Measurements from ENCODE around the gene SLC38A11. TPM values are rescaled to one million over a fixed set of nuclear protein-coding genes. Genes with fewer than 3 reads are reported as not detected.

Gene SLC38A11
- total RNA-seq, 4 donors from 2014 or later, result 2.4 to 12.0 (median 3.3) TPM; not detected in 1

DNA sequence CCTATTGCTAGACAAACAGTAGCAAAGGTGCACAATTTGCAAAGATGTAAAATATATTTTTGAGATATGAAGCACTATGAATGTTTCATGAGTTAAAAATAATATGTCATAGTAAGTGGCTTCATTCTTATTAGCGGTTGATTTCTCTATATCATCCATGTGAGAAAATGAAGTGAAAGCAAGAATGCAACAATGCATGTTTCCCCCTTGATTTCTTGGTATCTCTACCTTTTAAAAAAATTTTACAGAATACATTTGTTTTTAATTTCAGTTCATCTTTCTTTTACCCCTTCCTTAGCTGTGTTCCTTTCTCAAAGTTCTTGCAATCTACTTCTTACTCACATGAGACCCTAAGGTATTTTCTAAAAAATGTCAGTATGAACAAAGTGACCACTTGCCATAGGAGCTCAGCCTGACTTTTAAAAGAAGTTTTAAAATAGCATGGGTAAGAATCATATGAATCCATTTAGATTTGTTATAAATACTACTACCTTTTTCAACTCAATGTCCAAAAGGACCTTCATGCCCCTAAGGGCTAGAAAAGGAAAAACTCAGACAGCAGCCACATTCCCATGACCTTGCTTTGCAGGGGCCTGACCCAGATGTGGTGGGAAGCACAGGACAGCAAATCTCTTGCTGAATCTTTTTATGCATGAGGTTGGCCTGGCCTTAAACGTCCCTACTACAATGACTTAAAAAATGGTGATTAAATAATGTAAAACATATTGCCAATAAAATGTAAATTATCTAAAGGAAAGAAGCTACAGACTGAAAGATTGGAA is 14.8 kb upstream of the SLC38A11 start:
- no peak for DNase-seq
- no peaks in the 10 kb centered on the region for H3K27me3 ChIP-seq
- TF ChIP-seq POLR2AphosphoS5 (IDR thresholded peaks at IDR 0.05), result no peak
- TF ChIP-seq, protein P1, sequence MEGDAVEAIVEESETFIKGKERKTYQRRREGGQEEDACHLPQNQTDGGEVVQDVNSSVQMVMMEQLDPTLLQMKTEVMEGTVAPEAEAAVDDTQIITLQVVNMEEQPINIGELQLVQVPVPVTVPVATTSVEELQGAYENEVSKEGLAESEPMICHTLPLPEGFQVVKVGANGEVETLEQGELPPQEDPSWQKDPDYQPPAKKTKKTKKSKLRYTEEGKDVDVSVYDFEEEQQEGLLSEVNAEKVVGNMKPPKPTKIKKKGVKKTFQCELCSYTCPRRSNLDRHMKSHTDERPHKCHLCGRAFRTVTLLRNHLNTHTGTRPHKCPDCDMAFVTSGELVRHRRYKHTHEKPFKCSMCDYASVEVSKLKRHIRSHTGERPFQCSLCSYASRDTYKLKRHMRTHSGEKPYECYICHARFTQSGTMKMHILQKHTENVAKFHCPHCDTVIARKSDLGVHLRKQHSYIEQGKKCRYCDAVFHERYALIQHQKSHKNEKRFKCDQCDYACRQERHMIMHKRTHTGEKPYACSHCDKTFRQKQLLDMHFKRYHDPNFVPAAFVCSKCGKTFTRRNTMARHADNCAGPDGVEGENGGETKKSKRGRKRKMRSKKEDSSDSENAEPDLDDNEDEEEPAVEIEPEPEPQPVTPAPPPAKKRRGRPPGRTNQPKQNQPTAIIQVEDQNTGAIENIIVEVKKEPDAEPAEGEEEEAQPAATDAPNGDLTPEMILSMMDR (IDR thresholded peaks at IDR 0.05), result no peak
- TF ChIP-seq EP300 (IDR thresholded peaks at IDR 0.05; ENCODE audit: low read depth), result no peak
- no peak for TF ChIP-seq POLR2A (IDR thresholded peaks at IDR 0.05)
- in situ Hi-C loops (cut with MboI; ENCODE audit: low pct_ligation_motif_present in 1 of 4, low pct_unique_long_range_greater_than_20kb in 1 of 4, low sequenced_read_pairs in 3 of 4), result no loop called here
- no peaks in the 10 kb centered on the region for H3K9me3 ChIP-seq
- 61 to 71% methylated on average over 2 of the region's 2 CpGs for WGBS, 2 donors (ENCODE audit: low coverage in 1 of 2)
- intact Hi-C loops (cut with DNase I; ENCODE audit: low total_unique reads), result no loop called here
- no peaks in the 10 kb centered on the region for H3K36me3 ChIP-seq
- no peak overlapping the region for H3K4me3 ChIP-seq
- H3K27ac ChIP-seq, result no peak overlapping the region
- peaks cover 0 to 5% (median 0%) of the 10 kb centered on the region in 4 donors for H3K4me1 ChIP-seq

DNA sequence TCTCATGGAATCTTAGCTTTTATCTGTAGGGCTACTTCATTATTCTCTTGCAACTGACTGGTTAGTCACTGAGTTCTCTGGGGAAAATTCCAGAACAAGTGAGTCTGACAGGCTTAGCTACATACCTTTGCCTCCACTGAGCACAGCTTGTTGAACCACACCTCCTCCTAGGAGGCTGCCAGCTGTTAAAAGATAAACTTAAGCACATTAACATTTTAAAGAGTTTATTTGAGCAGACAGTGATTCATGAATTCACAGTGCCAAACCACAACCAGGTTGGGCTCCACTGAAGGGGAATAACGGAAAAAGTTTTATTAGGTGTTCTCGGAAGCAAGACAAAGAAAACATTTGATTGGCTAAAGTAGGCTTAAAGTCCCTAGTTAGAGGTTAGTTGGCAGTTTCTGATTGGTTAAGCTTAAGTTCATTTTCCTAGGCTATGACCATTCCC is 12.5 kb upstream of the SLC38A11 start:
- Histone ChIP-seq H3K4me3 (no peak overlapping the region), H3K27me3 (no peaks in the 10 kb centered on the region), H3K27ac (peak overlapping the region in 1 of 4 donors; percentile 10), H3K4me1 (peaks cover 0 to 5% (median 0%) of the 10 kb centered on the region in 4 donors), H3K36me3 (no peaks in the 10 kb centered on the region), H3K9me3 (no peaks in the 10 kb centered on the region)
- no peak for DNase-seq
- 54 to 61% methylated on average over 2 of the region's 2 CpGs for WGBS, 2 donors (ENCODE audit: low coverage in 1 of 2)
- intact Hi-C loops (cut with DNase I; ENCODE audit: low total_unique reads), result no loop called here
- in situ Hi-C loops (cut with MboI; ENCODE audit: low pct_ligation_motif_present in 1 of 4, low pct_unique_long_range_greater_than_20kb in 1 of 4, low sequenced_read_pairs in 3 of 4), result no loop called here
- peak in 2 of 3 donors; percentile 7 to 50 for TF ChIP-seq POLR2AphosphoS5 (IDR thresholded peaks at IDR 0.05)
- TF ChIP-seq, protein P1 (IDR thresholded peaks at IDR 0.05), result no peak
- TF ChIP-seq POLR2A (IDR thresholded peaks at IDR 0.05), result no peak
- TF ChIP-seq EP300 (IDR thresholded peaks at IDR 0.05; ENCODE audit: low read depth), result no peak

DNA sequence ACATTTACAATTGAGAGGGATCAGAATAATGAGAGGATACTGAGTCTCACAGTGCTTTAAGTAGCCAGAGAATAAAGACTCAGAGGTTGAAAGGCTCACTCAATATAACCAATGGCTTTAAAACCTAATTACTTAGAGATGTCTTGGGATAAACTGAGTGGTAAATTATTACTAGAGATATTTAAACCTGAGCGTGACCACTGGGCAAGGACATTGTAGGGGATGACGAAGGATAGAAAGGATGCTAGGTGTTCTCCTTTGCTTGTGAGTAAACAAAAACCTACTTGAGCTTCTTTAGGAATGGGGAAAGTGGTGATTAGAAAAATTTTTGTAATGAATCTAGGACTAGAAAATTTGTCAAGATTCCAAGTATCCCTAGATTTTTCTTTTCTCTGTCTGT is 12.0 kb upstream of the SLC38A11 start:
- Histone ChIP-seq H3K27me3 (no peaks in the 10 kb centered on the region), H3K9me3 (no peaks in the 10 kb centered on the region), H3K36me3 (no peaks in the 10 kb centered on the region), H3K4me3 (no peak overlapping the region), H3K4me1 (peaks cover 0 to 5% (median 0%) of the 10 kb centered on the region in 4 donors), H3K27ac (no peak overlapping the region)
- intact Hi-C loops (cut with DNase I; ENCODE audit: low total_unique reads) (no loop called here), in situ Hi-C loops (cut with MboI; ENCODE audit: low pct_ligation_motif_present in 1 of 4, low pct_unique_long_range_greater_than_20kb in 1 of 4, low sequenced_read_pairs in 3 of 4) (no loop called here)
- TF ChIP-seq, protein P1 (IDR thresholded peaks at IDR 0.05), result no peak
- TF ChIP-seq EP300 (IDR thresholded peaks at IDR 0.05; ENCODE audit: low read depth) (no peak), POLR2A (IDR thresholded peaks at IDR 0.05) (no peak), POLR2AphosphoS5 (IDR thresholded peaks at IDR 0.05) (no peak)
- no peak for DNase-seq
- 94 to 100% methylated on average over 2 of the region's 2 CpGs for WGBS, 2 donors (ENCODE audit: low coverage in 1 of 2)

DNA sequence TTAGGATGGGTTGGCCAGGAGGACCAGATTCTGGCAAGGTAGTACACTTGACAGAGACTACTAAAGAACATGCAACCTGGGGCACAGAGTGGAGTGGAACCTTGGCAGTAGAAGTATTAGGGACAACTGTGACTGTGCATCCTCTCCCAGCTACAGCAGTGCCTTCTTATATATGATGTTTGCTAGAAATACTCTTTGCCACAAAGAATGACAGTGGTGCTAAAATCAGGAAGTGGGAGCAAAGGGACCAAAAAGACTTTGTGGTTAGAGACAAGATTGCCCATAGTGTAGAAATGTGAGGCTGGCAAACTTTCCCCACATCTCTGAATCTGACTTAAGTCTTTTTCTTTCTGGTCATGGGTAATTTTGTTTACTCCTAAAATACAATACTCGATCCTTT is 9.4 kb upstream of the SLC38A11 start:
- Histone ChIP-seq H3K36me3 (no peaks in the 10 kb centered on the region), H3K27ac (no peak overlapping the region), H3K9me3 (no peaks in the 10 kb centered on the region), H3K4me1 (peaks cover 0 to 5% (median 0%) of the 10 kb centered on the region in 4 donors), H3K4me3 (no peak overlapping the region), H3K27me3 (no peaks in the 10 kb centered on the region)
- in situ Hi-C loops (cut with MboI; ENCODE audit: low pct_ligation_motif_present in 1 of 4, low pct_unique_long_range_greater_than_20kb in 1 of 4, low sequenced_read_pairs in 3 of 4), result no loop called here
- 64 to 72% methylated on average over 1 of the region's 1 CpG for WGBS, 2 donors (ENCODE audit: low coverage in 1 of 2)
- TF ChIP-seq, protein P1 (IDR thresholded peaks at IDR 0.05), result no peak
- TF ChIP-seq POLR2AphosphoS5 (IDR thresholded peaks at IDR 0.05), result no peak
- TF ChIP-seq EP300 (IDR thresholded peaks at IDR 0.05; ENCODE audit: low read depth), result no peak
- no peak for TF ChIP-seq POLR2A (IDR thresholded peaks at IDR 0.05)
- DNase-seq, result no peak
- intact Hi-C loops (cut with DNase I; ENCODE audit: low total_unique reads), result no loop called here
